ENCODE data around the gene TXNL1. TPM values are rescaled to one million over a fixed set of nuclear protein-coding genes. Genes with fewer than 3 reads are reported as not detected.

TXNL1 gene
- polyA plus RNA-seq, 1 experiment, result 38.7 TPM

- CTCF ChIA-PET, result interaction anchor here (0.6 kb wide), 1 partner anchor 46 kb away, joined by 3 read pairs; no protein-coding TSS in a partner anchor
- no peak for DNase-seq (ENCODE audit: low read depth)
- Histone ChIP-seq H3K27me3 (ENCODE audit: control insufficient read depth, insufficient read depth, low read length) (no peaks in the 10 kb centered on the region), H3K36me3 (ENCODE audit: control insufficient read depth, insufficient read depth, low read length) (no peaks in the 10 kb centered on the region), H3K4me3 (ENCODE audit: low read depth, low read length) (no peak overlapping the region)
- peak; percentile 52 for TF ChIP-seq CTCF (IDR thresholded peaks at IDR 0.05; ENCODE audit: insufficient read depth, low read depth, low read length)
- POLR2A ChIA-PET, result no interaction called here
These were observed 7.1 kb upstream of the TXNL1 start for GRCh38 chr18:56645415-56646016.

- ChIA-PET POLR2A (no interaction called here), CTCF (no interaction called here)
- H3K27me3 ChIP-seq (ENCODE audit: control insufficient read depth, insufficient read depth, low read length), result no peaks in the 10 kb centered on the region
- no peaks in the 10 kb centered on the region for H3K36me3 ChIP-seq (ENCODE audit: control insufficient read depth, insufficient read depth, low read length)
- DNase-seq (ENCODE audit: low read depth), result no peak
- TF ChIP-seq CTCF (IDR thresholded peaks at IDR 0.05; ENCODE audit: insufficient read depth, low read depth, low read length), result no peak
- no peak overlapping the region for H3K4me3 ChIP-seq (ENCODE audit: low read depth, low read length)
These were observed 5.0 kb upstream of the TXNL1 start for GRCh38 chr18:56643381-56643780.

GRCh38 chr18:56641714-56642337, 3.4 kb upstream of the TXNL1 start:
- Histone ChIP-seq H3K36me3 (ENCODE audit: control insufficient read depth, insufficient read depth, low read length) (no peaks in the 10 kb centered on the region), H3K4me3 (ENCODE audit: low read depth, low read length) (no peak overlapping the region), H3K27me3 (ENCODE audit: control insufficient read depth, insufficient read depth, low read length) (no peaks in the 10 kb centered on the region)
- CTCF ChIA-PET, result interaction anchor here (1.3 kb wide), 2 partner anchors 9 to 20 kb away, joined by 3 read pairs; partner anchors contain the start of gene WDR7
- no peak for TF ChIP-seq CTCF (IDR thresholded peaks at IDR 0.05; ENCODE audit: insufficient read depth, low read depth, low read length)
- DNase-seq (ENCODE audit: low read depth), result no peak
- POLR2A ChIA-PET, result no interaction called here

- DNase-seq (ENCODE audit: low read depth), result no peak
- H3K27me3 ChIP-seq (ENCODE audit: control insufficient read depth, insufficient read depth, low read length), result no peaks in the 10 kb centered on the region
- TF ChIP-seq CTCF (IDR thresholded peaks at IDR 0.05; ENCODE audit: insufficient read depth, low read depth, low read length), result no peak
- POLR2A ChIA-PET, result interaction anchor here (0.7 kb wide), 1 partner anchor 11 kb away, joined by 3 read pairs; the partner anchor contains the start of gene WDR7
- CTCF ChIA-PET, result interaction anchor here (1.1 to 1.2 kb wide), 2 partner anchors 9 to 12 kb away, joined by 3 read pairs; partner anchors contain the start of gene WDR7
- no peak overlapping the region for H3K4me3 ChIP-seq (ENCODE audit: low read depth, low read length)
- no peaks in the 10 kb centered on the region for H3K36me3 ChIP-seq (ENCODE audit: control insufficient read depth, insufficient read depth, low read length)
These were observed 1.2 kb upstream of the TXNL1 start for GRCh38 chr18:56639571-56639970.

GRCh38 chr18:56639104-56639381, 651 bp upstream of the TXNL1 start:
- no peak for DNase-seq (ENCODE audit: low read depth)
- ChIA-PET POLR2A (no interaction called here), CTCF (interaction anchor here (1.1 to 1.2 kb wide), 2 partner anchors 10 to 13 kb away, joined by 3 read pairs; partner anchors contain the start of gene WDR7)
- no peaks in the 10 kb centered on the region for H3K27me3 ChIP-seq (ENCODE audit: control insufficient read depth, insufficient read depth, low read length)
- H3K36me3 ChIP-seq (ENCODE audit: control insufficient read depth, insufficient read depth, low read length), result no peaks in the 10 kb centered on the region
- H3K4me3 ChIP-seq (ENCODE audit: low read depth, low read length), result peak overlapping the region; percentile 45
- TF ChIP-seq CTCF (IDR thresholded peaks at IDR 0.05; ENCODE audit: insufficient read depth, low read depth, low read length), result no peak
